Breast epithelium (tissue), 3 donors: Measurements from ENCODE around the gene PPP2R5D.

ENCODE experiments used
- POLR2A ChIP-seq: fragments of 450-650 bp; IDR thresholded peaks from one replicate; pipeline ENCODE4 v1.6.1; 2016; ENCODE audit warnings: antibody characterized with exemption, mild to moderate bottlenecking, moderate library complexity
- POLR2AphosphoS5 ChIP-seq, 3 donors: sonication (generic); formaldehyde crosslinking; IDR thresholded peaks; one replicate each; pipeline ENCODE4 v1.6.1; 2017; ENCODE audit warnings: antibody characterized with exemption in 3 of 3
- TF ChIP-seq, protein P1 (sequence below), 3 donors: fragments of 450-650 bp; IDR thresholded peaks; one replicate each; pipeline ENCODE4 v1.5.1; 2016 to 2017; ENCODE audit warnings: antibody characterized with exemption in 3 of 3, mild to moderate bottlenecking in 3 of 3, moderate library complexity in 3 of 3

DNA sequence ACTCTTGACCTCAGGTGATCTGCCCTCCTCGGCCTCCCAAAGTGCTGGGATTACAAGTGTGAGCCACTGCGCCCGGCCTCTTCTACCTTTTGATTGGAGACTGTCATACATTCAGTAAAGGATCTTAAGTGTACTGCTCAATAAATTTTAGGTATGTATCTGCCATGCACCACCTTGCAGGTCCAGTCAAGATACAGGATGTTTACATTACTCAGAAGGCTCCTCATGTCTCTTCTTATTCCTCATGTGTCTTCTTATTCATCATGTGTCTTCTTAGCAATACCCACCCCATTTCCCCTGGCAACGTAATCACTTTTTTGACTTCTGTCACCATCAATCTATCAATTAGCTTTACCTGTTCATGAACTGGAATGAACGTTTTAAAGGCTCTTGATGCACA, 21.5 kb downstream of the PPP2R5D start:
- TF ChIP-seq, protein P1, sequence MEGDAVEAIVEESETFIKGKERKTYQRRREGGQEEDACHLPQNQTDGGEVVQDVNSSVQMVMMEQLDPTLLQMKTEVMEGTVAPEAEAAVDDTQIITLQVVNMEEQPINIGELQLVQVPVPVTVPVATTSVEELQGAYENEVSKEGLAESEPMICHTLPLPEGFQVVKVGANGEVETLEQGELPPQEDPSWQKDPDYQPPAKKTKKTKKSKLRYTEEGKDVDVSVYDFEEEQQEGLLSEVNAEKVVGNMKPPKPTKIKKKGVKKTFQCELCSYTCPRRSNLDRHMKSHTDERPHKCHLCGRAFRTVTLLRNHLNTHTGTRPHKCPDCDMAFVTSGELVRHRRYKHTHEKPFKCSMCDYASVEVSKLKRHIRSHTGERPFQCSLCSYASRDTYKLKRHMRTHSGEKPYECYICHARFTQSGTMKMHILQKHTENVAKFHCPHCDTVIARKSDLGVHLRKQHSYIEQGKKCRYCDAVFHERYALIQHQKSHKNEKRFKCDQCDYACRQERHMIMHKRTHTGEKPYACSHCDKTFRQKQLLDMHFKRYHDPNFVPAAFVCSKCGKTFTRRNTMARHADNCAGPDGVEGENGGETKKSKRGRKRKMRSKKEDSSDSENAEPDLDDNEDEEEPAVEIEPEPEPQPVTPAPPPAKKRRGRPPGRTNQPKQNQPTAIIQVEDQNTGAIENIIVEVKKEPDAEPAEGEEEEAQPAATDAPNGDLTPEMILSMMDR (IDR thresholded peaks at IDR 0.05): no peak
- no peak for TF ChIP-seq POLR2A
- TF ChIP-seq POLR2AphosphoS5 (IDR thresholded peaks at IDR 0.05): no peak
